Measurements from ENCODE around the gene OTUB1.

The OTUB1 gene

DNA sequence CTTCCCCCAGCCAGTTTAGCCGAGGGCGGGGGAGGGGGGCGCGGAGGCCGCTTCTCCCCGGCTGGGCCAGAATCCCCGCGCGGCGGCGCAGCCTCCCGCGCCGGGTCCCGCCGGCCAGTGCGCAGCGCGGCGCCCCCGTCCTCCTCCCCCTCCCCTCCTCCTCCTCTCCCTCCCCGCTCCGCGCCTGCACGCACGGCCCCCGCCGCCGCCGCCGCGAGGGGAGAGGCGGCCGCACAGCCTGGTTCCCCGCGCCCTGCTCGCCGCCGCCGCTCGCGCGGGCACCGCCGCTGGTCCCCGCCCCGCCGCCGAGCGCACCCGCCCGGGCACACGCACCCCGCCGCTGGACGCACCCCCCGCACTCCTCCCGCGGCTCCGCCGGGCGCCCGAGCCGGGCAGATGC, 49.3 kb downstream of the OTUB1 start, which contains the start of gene FLRT1:
TSS of gene FLRT1 (plus strand) at position 356 of the 400 bp plus-strand sequence. CDS start 80,337 bp downstream, outside the sequence.
- H3K4me2 ChIP-seq (ENCODE audit: low read depth, low read length, poor library complexity, severe bottlenecking): no peak within 1 kb of the TSS
- H4K20me1 ChIP-seq (ENCODE audit: insufficient read depth, low read length, poor library complexity, severe bottlenecking): no peaks in the 10 kb centered on the region
- H3K27me3 ChIP-seq (ENCODE audit: insufficient read depth, low read length, poor library complexity, severe bottlenecking): no peaks in the 10 kb centered on the region
- no peak within 1 kb of the TSS for H3K9ac ChIP-seq (ENCODE audit: low read depth, low read length, poor library complexity, severe bottlenecking)
- no peaks in the 10 kb centered on the region for H3K9me3 ChIP-seq (ENCODE audit: insufficient read depth, low read depth, low read length)
- TF ChIP-seq, protein P1, sequence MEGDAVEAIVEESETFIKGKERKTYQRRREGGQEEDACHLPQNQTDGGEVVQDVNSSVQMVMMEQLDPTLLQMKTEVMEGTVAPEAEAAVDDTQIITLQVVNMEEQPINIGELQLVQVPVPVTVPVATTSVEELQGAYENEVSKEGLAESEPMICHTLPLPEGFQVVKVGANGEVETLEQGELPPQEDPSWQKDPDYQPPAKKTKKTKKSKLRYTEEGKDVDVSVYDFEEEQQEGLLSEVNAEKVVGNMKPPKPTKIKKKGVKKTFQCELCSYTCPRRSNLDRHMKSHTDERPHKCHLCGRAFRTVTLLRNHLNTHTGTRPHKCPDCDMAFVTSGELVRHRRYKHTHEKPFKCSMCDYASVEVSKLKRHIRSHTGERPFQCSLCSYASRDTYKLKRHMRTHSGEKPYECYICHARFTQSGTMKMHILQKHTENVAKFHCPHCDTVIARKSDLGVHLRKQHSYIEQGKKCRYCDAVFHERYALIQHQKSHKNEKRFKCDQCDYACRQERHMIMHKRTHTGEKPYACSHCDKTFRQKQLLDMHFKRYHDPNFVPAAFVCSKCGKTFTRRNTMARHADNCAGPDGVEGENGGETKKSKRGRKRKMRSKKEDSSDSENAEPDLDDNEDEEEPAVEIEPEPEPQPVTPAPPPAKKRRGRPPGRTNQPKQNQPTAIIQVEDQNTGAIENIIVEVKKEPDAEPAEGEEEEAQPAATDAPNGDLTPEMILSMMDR (conservative IDR thresholded peaks at IDR 0.05; ENCODE audit: low read length): no peak
- TF ChIP-seq EZH2phosphoT487 (IDR thresholded peaks at IDR 0.05; ENCODE audit: borderline replicate concordance): no peak
- H3F3A ChIP-seq (ENCODE audit: low read depth): no peaks in the 10 kb centered on the region
- H3K36me3 ChIP-seq (ENCODE audit: insufficient read depth, low read length): no peaks in the 10 kb centered on the region
- no peak within 1 kb of the TSS for H3K4me3 ChIP-seq (ENCODE audit: low read length, poor library complexity, severe bottlenecking)
- H3K4me1 ChIP-seq (ENCODE audit: insufficient read depth, low read length, poor library complexity, severe bottlenecking): no peaks in the 10 kb centered on the region
- H3K9me2 ChIP-seq (replicated peaks; ENCODE audit: low read depth, low read length): no peaks in the 10 kb centered on the region
- no peak within 1 kb of the TSS for H2AFZ ChIP-seq (ENCODE audit: low read length)
- no peaks in the 10 kb centered on the region for H3K79me2 ChIP-seq (ENCODE audit: insufficient read depth, low read length)

DNA sequence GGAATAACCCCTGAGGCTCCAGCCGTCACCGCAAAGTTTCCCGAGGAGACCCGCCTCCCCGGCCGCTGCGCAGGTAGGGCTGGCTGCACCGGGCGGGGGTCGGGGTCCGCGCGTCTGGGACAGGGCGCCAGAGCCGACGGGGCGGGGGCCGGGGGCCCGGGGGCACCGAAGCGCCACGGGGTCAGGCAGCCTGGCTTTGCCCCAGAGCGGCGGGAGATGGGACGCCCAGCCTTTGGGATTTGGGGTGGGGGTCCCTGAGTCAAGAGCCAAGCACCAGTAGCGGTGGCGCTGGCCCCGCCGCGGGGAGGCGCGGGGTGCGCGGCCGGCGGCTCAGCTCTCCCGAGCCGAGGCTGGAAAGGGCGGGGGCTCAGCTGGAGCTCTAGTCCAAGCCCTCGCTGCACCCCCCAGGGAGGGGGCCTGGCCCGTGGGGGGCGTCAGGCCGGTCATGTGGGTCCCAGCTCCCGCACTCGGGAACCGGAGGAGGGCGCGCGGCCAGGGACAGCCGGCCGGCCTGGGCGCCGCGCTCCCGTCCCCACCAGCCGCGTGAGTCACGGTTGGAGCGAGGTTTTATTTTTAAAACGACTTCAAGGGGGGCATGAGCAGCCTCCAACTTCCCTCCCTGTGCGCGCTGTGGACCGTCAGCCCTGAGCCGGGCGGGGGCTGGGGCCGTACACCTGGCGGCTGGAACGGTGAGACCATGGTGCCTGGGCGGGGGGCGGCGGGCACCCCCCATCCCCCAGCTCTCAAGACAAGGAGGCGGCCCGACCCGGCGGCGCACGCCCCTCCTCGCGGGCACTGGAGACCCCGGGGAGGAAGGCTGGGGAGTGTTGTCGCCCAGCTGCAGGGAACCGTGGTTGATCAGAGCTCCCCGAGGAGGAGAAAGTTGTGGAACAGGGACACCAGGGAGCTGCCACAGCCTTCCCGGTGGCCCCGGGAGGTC, 50.1 kb downstream of the OTUB1 start:
- no peaks in the 10 kb centered on the region for H3F3A ChIP-seq (ENCODE audit: low read depth)
- H3K9ac ChIP-seq (ENCODE audit: low read depth, low read length, poor library complexity, severe bottlenecking): no peak overlapping the region
- no peak overlapping the region for H2AFZ ChIP-seq (ENCODE audit: low read length)
- no peak overlapping the region for H3K4me3 ChIP-seq (ENCODE audit: low read length, poor library complexity, severe bottlenecking)
- no peaks in the 10 kb centered on the region for H3K36me3 ChIP-seq (ENCODE audit: insufficient read depth, low read length)
- H3K4me2 ChIP-seq (ENCODE audit: low read depth, low read length, poor library complexity, severe bottlenecking): no peak overlapping the region
- H3K9me2 ChIP-seq (replicated peaks; ENCODE audit: low read depth, low read length): no peaks in the 10 kb centered on the region
- no peaks in the 10 kb centered on the region for H3K27me3 ChIP-seq (ENCODE audit: insufficient read depth, low read length, poor library complexity, severe bottlenecking)
- no peaks in the 10 kb centered on the region for H3K4me1 ChIP-seq (ENCODE audit: insufficient read depth, low read length, poor library complexity, severe bottlenecking)
- no peaks in the 10 kb centered on the region for H3K9me3 ChIP-seq (ENCODE audit: insufficient read depth, low read depth, low read length)
- no peak for TF ChIP-seq EZH2phosphoT487 (IDR thresholded peaks at IDR 0.05; ENCODE audit: borderline replicate concordance)
- TF ChIP-seq, protein P1 (conservative IDR thresholded peaks at IDR 0.05; ENCODE audit: low read length): no peak
- H3K79me2 ChIP-seq (ENCODE audit: insufficient read depth, low read length): no peaks in the 10 kb centered on the region
- no peaks in the 10 kb centered on the region for H4K20me1 ChIP-seq (ENCODE audit: insufficient read depth, low read length, poor library complexity, severe bottlenecking)

DNA sequence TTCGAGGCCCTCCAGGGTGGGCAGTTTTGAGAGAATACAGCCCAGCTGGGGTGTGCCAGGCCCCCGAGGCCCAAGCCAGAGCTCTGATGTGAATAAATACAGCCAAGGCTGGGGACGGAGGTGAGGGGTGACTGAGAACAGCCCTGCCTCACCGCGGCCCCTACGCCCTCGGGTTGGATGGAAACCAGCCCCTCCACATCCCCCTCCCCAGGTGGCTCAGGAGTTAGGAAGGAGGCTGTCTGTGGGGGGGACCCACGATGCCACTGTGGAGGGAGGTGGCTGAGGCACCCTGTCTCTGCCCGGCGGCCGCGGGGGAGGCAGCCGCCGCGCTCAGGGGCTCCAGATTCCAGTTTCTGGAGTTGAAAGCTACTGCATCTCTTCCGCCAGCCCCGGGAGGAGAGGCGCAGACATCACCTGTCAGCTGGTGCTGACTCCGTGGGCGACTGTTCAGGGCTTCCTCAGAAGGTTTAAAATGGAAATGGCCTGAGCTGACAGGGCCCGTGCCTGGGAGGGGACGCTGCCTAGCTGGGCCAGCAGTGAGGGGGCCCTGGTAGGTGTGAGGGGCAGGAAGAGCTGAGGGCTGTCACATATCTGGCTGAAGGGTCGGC, 50.9 kb downstream of the OTUB1 start:
- Histone ChIP-seq H4K20me1 (ENCODE audit: insufficient read depth, low read length, poor library complexity, severe bottlenecking) (no peaks in the 10 kb centered on the region), H2AFZ (ENCODE audit: low read length) (no peak overlapping the region), H3K36me3 (ENCODE audit: insufficient read depth, low read length) (no peaks in the 10 kb centered on the region), H3K79me2 (ENCODE audit: insufficient read depth, low read length) (no peaks in the 10 kb centered on the region), H3K9ac (ENCODE audit: low read depth, low read length, poor library complexity, severe bottlenecking) (no peak overlapping the region), H3K4me2 (ENCODE audit: low read depth, low read length, poor library complexity, severe bottlenecking) (no peak overlapping the region), H3K27me3 (ENCODE audit: insufficient read depth, low read length, poor library complexity, severe bottlenecking) (no peaks in the 10 kb centered on the region), H3K9me3 (ENCODE audit: insufficient read depth, low read depth, low read length) (no peaks in the 10 kb centered on the region), H3K4me1 (ENCODE audit: insufficient read depth, low read length, poor library complexity, severe bottlenecking) (no peaks in the 10 kb centered on the region), H3K4me3 (ENCODE audit: low read length, poor library complexity, severe bottlenecking) (no peak overlapping the region), H3F3A (ENCODE audit: low read depth) (no peaks in the 10 kb centered on the region), H3K9me2 (replicated peaks; ENCODE audit: low read depth, low read length) (no peaks in the 10 kb centered on the region)
- TF ChIP-seq, protein P1 (conservative IDR thresholded peaks at IDR 0.05; ENCODE audit: low read length): no peak
- no peak for TF ChIP-seq EZH2phosphoT487 (IDR thresholded peaks at IDR 0.05; ENCODE audit: borderline replicate concordance)
